ENCODE data around the gene DLGAP1.

- TF ChIP-seq, protein P1, sequence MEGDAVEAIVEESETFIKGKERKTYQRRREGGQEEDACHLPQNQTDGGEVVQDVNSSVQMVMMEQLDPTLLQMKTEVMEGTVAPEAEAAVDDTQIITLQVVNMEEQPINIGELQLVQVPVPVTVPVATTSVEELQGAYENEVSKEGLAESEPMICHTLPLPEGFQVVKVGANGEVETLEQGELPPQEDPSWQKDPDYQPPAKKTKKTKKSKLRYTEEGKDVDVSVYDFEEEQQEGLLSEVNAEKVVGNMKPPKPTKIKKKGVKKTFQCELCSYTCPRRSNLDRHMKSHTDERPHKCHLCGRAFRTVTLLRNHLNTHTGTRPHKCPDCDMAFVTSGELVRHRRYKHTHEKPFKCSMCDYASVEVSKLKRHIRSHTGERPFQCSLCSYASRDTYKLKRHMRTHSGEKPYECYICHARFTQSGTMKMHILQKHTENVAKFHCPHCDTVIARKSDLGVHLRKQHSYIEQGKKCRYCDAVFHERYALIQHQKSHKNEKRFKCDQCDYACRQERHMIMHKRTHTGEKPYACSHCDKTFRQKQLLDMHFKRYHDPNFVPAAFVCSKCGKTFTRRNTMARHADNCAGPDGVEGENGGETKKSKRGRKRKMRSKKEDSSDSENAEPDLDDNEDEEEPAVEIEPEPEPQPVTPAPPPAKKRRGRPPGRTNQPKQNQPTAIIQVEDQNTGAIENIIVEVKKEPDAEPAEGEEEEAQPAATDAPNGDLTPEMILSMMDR (IDR thresholded peaks at IDR 0.05 in 2 of 3, conservative IDR thresholded peaks at IDR 0.05 in 1 of 3; ENCODE audit: borderline replicate concordance in 1 of 3, insufficient read depth in 1 of 3, low read depth in 2 of 3, low read length in 2 of 3), result no peak
- TF ChIP-seq, protein P2, sequence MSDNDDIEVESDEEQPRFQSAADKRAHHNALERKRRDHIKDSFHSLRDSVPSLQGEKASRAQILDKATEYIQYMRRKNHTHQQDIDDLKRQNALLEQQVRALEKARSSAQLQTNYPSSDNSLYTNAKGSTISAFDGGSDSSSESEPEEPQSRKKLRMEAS (IDR thresholded peaks at IDR 0.05), result no peak
These were observed 955.1 kb downstream of the DLGAP1 start for GRCh38 chr18:3500016-3500415.

Data from HCT116 (cell line).